Effector memory CD8-positive, alpha-beta T cell (primary cell): ENCODE measurements around the gene PLD1.
"Not testable (repeated sequence)": the region's sequence is repeated elsewhere in the genome, so short reads cannot be mapped to it uniquely, and the experiment has no call there.

Experiments used
- ATAC-seq: fragments of 150-1000 bp; cut with Tn5 transposase; replicated peaks from 2 replicates; pipeline ENCODE4 v1.10.0; 2021; ENCODE audit warnings: mild to moderate bottlenecking, moderate library complexity
- DNase-seq, 3 experiments: peaks; one replicate each; pipeline ENCODE4 v3.0.0; 2021
- H3K27ac Mint-ChIP-seq, 2 donors: one replicate each; pipeline ENCODE4 v1.8.0; 2022; ENCODE audit warnings: mild to moderate bottlenecking in 2 of 2, mixed read lengths in 2 of 2, moderate library complexity in 2 of 2
- H3K27me3 Mint-ChIP-seq, 2 donors: one replicate each; pipeline ENCODE4 v1.8.0; 2022; ENCODE audit warnings: mixed read lengths in 2 of 2
- H3K36me3 Mint-ChIP-seq: one replicate; pipeline ENCODE4 v1.8.0; 2022; ENCODE audit warnings: mild to moderate bottlenecking, moderate library complexity, mixed read lengths; ENCODE audit not compliant: insufficient read depth
- H3K4me1 Mint-ChIP-seq, 2 donors: one replicate each; pipeline ENCODE4 v1.8.0; 2022; ENCODE audit warnings: low read depth in 2 of 2, mixed read lengths in 2 of 2
- H3K4me3 Mint-ChIP-seq, 2 donors: one replicate each; pipeline ENCODE4 v1.8.0; 2022; ENCODE audit warnings: mild to moderate bottlenecking in 2 of 2, mixed read lengths in 2 of 2, moderate library complexity in 2 of 2
- H3K9me3 Mint-ChIP-seq, 2 donors: one replicate each; pipeline ENCODE4 v1.8.0; 2022; ENCODE audit warnings: mixed read lengths in 2 of 2

The PLD1 gene

DNA sequence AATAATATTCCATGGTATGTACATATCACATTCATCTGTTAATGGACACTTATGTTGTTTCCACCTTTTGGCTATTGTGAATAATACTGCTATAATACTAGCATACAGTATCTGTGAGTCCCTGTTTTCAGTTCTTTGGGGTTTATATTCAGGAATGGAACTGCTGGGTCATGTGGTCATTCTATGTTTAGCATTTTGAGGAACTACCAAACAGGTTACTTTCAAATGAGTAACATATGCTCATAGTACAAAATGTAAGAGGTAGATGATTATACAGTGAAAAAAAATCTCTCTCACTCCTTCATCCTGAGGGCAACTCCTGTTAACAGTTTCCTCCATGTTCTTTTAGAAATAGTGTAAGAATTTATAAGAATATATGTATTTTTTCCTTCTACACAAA lies 162.2 kb downstream of the PLD1 start:
- Mint-ChIP-seq H3K27ac (no peak overlapping the region), H3K9me3 (no peaks in the 10 kb centered on the region), H3K4me1 (peaks cover 0 to 6% of the 10 kb centered on the region in 2 donors), H3K27me3 (no peaks in the 10 kb centered on the region), H3K4me3 (no peak overlapping the region), H3K36me3 (peaks cover 1% of the 10 kb centered on the region)
- ATAC-seq, result no peak
- no peak for DNase-seq

DNA sequence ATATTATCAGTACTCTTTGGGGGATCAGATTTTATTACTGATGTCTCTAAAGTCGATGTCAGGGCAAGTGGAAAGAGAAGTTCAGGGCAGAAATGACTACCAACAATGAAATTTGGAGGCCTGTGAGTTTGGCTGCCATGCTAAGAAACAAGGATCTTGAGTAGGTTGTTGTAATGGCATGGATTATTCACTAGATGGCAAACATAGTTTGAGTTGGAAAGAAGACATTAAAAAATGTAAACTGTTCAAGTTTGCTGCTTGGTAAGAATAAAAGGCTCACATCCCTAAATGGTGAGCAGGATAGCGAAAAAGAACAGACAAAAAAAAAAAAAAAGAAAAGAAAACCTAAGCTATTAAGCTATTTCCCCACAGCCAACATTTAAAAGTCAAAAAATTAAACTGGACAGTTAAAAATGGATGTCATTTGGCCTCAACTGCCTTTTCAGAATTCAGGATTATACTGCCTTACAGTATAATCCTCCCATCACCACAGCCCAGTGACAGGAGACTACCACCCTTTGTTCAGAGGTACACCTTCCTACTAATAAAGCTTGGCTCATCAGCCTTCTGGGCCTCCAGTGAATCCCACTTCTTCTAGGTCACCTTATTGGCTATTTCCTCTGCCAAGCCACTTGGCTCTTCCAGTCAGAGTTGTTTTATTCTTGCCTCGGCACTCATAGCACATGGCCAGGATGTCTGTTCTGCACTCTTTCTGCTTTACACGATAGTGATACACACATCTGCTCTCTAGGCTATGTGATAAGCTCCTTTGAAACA lies 163.7 kb downstream of the PLD1 start:
- DNase-seq, result no peak
- Mint-ChIP-seq H3K4me1 (peaks cover 0 to 6% of the 10 kb centered on the region in 2 donors), H3K4me3 (no peak overlapping the region)

DNA sequence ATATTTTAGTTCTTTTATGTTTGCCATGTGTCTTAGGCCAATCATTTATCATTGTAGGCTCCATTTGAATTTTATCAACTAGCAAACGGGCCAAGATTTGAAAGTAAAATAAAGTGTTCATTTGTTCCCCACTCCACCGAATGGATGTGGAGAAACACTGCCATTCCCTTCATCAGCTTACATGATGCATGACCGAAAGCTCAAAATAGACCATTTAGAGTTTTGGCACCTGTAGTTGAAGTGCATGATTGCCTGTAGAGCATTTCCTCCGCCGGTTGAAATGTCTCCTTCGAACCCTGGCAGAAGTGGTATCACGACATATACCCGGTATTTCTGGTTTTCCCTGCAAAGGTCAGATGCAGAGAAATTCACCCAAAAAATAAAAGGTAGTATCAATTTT lies 165.6 kb downstream of the PLD1 start:
- DNase-seq, result no peak
- H3K27me3 Mint-ChIP-seq, result no peaks in the 10 kb centered on the region
- no peaks in the 10 kb centered on the region for H3K9me3 Mint-ChIP-seq

More for the DNA sequence above, 163.7 kb downstream of the PLD1 start:
- no peak overlapping the region for H3K27ac Mint-ChIP-seq
- no peak for ATAC-seq
- no peaks in the 10 kb centered on the region for H3K9me3 Mint-ChIP-seq
- H3K36me3 Mint-ChIP-seq, result peaks cover 4% of the 10 kb centered on the region
- H3K27me3 Mint-ChIP-seq, result no peaks in the 10 kb centered on the region

DNA sequence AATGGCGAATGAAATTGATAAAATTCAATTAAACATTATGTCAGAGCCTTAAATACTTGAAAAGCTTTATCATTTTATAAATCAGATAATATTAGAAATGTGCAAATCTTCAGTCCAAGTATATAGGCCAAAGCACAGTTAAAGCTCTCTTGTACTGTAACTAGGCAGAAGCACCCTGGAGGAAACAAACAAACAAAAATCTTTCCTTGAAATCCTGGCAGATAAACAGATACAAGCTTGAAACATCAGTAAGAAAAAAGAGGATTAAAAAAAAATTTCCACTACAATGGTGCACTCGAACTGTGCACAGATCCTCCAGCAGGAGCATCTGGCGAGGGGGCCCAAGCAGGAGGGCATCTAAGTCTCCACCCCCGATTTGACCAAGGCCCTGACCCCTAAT lies 166.6 kb downstream of the PLD1 start:
- H3K27ac Mint-ChIP-seq, result no peak overlapping the region
- DNase-seq, result no peak

More for the DNA sequence above, 165.6 kb downstream of the PLD1 start:
- Mint-ChIP-seq H3K4me3 (no peak overlapping the region), H3K36me3 (peaks cover 4% of the 10 kb centered on the region), H3K4me1 (no peaks in the 10 kb centered on the region), H3K27ac (no peak overlapping the region)
- no peak for ATAC-seq

DNA sequence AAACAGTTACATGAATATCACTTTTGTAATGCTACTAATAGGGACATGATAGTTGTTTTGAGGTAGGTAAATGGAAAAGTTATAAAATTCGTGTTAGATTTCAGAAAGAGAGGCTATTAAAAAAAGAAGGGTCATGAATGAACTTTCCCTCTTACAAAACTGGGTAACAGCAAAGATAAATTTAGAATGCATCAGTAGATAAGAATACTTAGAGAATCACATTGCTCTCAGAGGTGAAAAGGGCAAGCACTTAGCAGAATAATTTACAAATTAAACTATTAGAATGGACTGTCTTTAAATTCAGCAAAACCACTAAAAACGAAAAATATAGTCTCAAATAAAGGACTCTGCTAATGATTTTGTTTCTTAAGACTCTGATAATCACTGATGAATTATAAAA lies 167.2 kb downstream of the PLD1 start:
- Mint-ChIP-seq H3K4me3 (no peak overlapping the region), H3K4me1 (no peaks in the 10 kb centered on the region), H3K27ac (no peak overlapping the region), H3K9me3 (no peaks in the 10 kb centered on the region), H3K36me3 (peaks cover 4% of the 10 kb centered on the region), H3K27me3 (no peaks in the 10 kb centered on the region)
- no peak for ATAC-seq
- no peak for DNase-seq

More for the DNA sequence above, 166.6 kb downstream of the PLD1 start:
- H3K9me3 Mint-ChIP-seq, result no peaks in the 10 kb centered on the region
- H3K4me1 Mint-ChIP-seq, result no peaks in the 10 kb centered on the region
- no peaks in the 10 kb centered on the region for H3K27me3 Mint-ChIP-seq
- ATAC-seq, result no peak
- no peak overlapping the region for H3K4me3 Mint-ChIP-seq
- H3K36me3 Mint-ChIP-seq, result peaks cover 4% of the 10 kb centered on the region

DNA sequence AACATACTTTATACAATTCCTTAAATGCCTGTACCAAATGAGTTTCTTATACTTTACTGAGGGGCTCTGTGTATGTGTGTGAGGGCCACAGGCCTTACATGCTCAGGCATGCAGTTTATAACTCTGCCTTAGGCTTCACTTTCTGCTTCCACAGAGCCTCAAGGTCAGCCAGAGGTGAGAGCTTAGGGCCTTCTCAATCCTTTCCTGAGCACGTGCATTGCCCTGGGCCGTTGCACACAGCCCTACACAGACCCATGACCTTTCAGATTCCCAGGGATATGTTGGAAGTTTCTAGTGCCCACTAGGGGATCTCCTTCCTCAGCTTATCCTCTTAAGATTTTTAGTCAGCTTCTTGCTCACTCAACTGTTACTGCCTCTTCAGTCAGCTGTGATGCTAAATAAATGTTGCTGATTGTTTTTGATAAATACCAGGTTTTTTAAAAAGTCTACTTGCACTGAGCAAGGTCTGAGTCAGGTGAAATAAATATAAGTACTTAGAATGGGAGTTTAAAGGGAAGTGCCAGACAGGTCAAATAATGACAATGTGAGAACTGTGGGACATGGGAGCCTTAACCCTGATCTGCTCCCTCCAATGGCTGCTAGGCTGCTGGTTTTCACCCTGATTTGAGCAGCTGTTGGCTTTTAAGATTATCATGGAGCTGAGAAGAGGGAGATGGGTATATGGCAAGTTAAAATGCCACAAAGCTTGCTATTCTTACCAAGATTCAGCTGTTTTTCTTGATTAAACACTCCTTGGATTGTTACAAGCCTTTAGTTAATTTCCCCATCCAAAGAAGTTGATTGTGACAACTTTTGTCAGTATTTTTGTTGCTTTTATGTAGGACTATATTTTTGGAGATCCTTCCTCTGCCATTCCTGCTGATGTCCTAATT lies 169.5 kb downstream of the PLD1 start:
- Mint-ChIP-seq H3K9me3 (no peaks in the 10 kb centered on the region), H3K27me3 (no peaks in the 10 kb centered on the region), H3K4me1 (no peaks in the 10 kb centered on the region), H3K4me3 (no peak overlapping the region), H3K27ac (no peak overlapping the region), H3K36me3 (peaks cover 10% of the 10 kb centered on the region)
- DNase-seq, result no peak
- no peak for ATAC-seq

DNA sequence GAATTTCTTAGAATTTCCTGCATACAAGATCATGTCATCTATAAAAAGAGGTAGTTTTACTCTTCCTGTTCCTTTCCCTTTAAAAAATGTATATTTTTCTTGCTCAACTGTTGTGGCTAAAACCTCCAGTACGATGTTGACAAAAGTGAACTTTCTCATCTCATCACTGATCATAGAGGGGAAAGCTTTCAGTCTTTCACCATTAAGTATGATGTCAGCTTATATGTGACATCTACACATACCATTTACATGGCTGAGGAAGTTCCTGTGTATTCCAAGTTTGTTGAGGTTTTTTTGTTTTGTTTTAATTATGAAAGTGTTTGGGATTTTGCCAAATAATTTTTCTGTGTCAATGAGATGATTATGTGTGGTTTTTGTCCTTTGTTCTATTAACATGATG lies 173.6 kb downstream of the PLD1 start:
- Mint-ChIP-seq H3K4me1 (no peaks in the 10 kb centered on the region), H3K4me3 (no peak overlapping the region), H3K27ac (no peak overlapping the region), H3K36me3 (peaks cover 7% of the 10 kb centered on the region), H3K9me3 (no peaks in the 10 kb centered on the region), H3K27me3 (no peaks in the 10 kb centered on the region)
- ATAC-seq (no peak), DNase-seq (no peak)

DNA sequence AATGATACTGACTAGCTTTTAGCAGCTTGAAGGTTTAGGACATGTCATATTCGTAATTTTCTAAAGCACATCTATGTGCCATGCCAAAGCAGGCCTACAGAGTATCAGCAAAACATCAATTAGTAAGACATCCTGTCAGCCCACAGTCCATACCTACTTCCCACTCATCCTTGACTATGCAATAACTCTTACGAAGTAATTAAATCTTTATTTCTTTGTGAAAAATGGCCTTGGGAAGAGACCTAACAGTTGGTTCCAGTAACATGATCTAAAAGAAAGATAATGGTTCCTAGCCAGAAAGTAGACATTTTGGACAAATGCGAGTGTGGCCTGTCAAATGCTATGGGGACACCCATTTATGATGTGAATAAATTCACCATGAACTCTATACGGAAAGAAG lies 177.5 kb downstream of the PLD1 start:
- peaks cover 7% of the 10 kb centered on the region for H3K36me3 Mint-ChIP-seq
- DNase-seq, result no peak

DNA sequence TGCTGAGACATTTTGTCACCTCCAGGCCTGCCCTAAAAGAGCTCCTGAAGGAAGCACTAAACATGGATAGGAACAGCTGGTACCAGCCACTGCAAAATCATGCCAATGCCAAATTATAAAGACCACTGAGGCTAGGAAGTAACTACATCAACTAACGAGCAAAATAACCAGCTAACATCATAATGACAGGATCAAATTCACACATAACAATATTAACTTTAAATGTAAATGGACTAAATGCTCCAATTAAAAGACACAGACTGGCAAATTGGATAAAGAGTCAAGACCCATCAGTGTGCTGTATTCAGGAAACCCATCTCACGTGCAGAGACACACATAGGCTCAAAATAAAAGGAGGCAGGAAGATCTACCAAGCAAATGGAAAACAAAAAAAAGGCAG lies 183.5 kb downstream of the PLD1 start:
- not testable (repeated sequence) for H3K4me3 Mint-ChIP-seq, H3K9me3 Mint-ChIP-seq, ATAC-seq, H3K36me3 Mint-ChIP-seq, H3K27ac Mint-ChIP-seq, H3K4me1 Mint-ChIP-seq, DNase-seq
- peaks cover 0 to 11% of the 10 kb centered on the region in 2 donors for H3K27me3 Mint-ChIP-seq

More for the DNA sequence above, 177.5 kb downstream of the PLD1 start:
- H3K27me3 Mint-ChIP-seq, result no peaks in the 10 kb centered on the region
- H3K4me1 Mint-ChIP-seq, result no peaks in the 10 kb centered on the region
- no peak overlapping the region for H3K4me3 Mint-ChIP-seq
- H3K27ac Mint-ChIP-seq, result no peak overlapping the region
- no peak for ATAC-seq
- H3K9me3 Mint-ChIP-seq, result no peaks in the 10 kb centered on the region

DNA sequence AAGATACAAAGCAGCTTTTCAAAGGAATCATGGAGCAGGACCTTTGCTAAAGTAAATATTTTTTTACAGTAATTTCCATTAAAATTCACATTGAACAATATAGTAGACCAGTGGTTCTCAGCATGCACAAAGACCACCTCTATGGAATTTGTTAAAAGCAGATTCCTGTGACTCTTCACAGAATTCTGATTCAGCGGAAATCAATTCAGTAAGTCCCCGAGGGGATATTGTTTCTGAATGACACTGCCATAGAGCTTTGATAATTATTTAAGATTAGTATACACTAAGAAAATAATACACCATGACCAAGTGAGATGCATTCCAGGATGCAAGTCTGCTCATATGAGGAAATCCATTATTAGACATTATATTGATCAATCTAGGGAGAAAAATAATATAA lies 188.2 kb downstream of the PLD1 start:
- Mint-ChIP-seq H3K4me1 (peaks cover 5 to 6% of the 10 kb centered on the region in 2 donors), H3K27me3 (peaks cover 0 to 21% of the 10 kb centered on the region in 2 donors), H3K36me3 (peaks cover 4% of the 10 kb centered on the region), H3K27ac (no peak overlapping the region), H3K9me3 (peaks cover 0 to 6% of the 10 kb centered on the region in 2 donors), H3K4me3 (no peak overlapping the region)
- no peak for ATAC-seq
- DNase-seq, result no peak

DNA sequence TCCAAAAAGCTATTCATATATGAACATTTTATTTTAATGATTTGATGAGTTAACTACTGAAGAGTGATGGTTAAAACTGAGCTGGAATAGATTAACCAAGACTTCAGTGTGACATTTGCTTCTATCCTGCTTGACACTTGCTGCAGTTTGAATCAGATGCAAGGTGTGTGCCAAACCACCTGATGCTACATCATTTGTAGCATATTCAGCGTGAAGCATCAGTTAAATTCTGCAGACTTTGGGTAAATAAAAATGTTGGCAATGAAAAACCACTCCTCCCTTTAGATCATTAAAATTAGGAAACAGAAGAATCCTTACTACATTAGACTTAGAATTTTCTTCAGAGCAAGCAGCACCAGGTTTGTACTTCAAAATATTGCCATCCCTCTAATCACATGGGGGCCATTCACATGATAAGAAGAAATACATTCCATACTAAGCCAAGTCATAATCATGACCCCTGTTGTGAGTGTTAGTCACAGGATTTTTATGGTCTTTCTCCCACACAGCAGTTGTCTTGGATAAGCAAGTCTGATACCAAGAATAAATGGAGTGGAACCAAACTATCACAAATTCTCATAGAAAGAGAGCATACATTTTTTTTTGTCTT lies 189.4 kb downstream of the PLD1 start:
- DNase-seq, result no peak
- peaks cover 5 to 6% of the 10 kb centered on the region in 2 donors for H3K4me1 Mint-ChIP-seq
- H3K36me3 Mint-ChIP-seq, result peaks cover 4% of the 10 kb centered on the region
- no peak for ATAC-seq
- peaks cover 0 to 18% of the 10 kb centered on the region in 2 donors for H3K27me3 Mint-ChIP-seq
- peaks cover 0 to 6% of the 10 kb centered on the region in 2 donors for H3K9me3 Mint-ChIP-seq
- H3K27ac Mint-ChIP-seq, result no peak overlapping the region
- no peak overlapping the region for H3K4me3 Mint-ChIP-seq

DNA sequence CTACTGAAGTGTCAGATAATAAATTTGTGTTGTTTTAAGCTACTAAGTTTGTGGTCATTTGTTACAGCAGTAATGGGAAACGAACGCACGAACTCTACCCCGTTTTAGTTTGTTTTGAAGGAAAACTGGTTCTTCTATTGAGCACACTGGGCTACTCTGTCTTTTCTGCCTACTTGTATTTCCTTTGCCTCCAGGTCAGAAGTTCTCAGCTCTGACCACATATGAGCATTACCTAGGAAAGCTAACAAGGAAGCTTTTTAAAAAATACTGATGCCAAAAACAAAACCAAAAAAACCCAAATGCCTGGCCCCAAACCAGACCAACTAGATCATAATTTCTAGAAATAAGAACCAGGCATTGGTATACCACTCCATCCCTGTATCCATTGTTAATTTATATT lies 193.5 kb downstream of the PLD1 start:
- Mint-ChIP-seq H3K36me3 (no peaks in the 10 kb centered on the region), H3K4me1 (peaks cover 0 to 2% of the 10 kb centered on the region in 2 donors), H3K27me3 (peaks cover 0 to 10% of the 10 kb centered on the region in 2 donors), H3K9me3 (no peaks in the 10 kb centered on the region), H3K27ac (no peak overlapping the region), H3K4me3 (no peak overlapping the region)
- ATAC-seq (no peak), DNase-seq (no peak)

DNA sequence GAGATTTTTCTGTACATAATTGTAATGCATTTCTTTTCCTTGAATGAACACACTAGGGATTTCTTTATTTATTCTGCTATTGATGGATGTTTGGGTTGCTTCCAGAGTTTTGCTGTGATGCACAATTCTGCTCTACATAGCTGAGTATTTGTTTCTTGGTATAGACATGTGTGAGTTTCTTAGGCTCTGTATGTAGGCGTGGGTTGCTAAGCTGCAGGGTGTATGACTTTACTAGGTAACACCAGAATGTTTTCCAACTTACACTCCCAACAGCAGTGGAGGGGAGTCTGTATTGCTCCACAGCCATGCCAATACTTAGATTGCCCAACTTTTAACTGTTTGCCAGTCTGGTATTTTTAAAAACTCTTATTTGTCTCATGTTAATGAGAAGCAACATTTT lies 194.6 kb downstream of the PLD1 start:
- H3K27ac Mint-ChIP-seq, result no peak overlapping the region
- no peak for DNase-seq
- H3K4me3 Mint-ChIP-seq, result no peak overlapping the region
- no peaks in the 10 kb centered on the region for H3K9me3 Mint-ChIP-seq
- H3K4me1 Mint-ChIP-seq, result peaks cover 0 to 2% of the 10 kb centered on the region in 2 donors
- ATAC-seq, result no peak
- H3K27me3 Mint-ChIP-seq, result no peaks in the 10 kb centered on the region
- no peaks in the 10 kb centered on the region for H3K36me3 Mint-ChIP-seq
